GDM1 (cell line): ENCODE measurements around the gene EPS8L3.
"Not testable (repeated sequence)": the region's sequence is repeated elsewhere in the genome, so short reads cannot be mapped to it uniquely, and the experiment has no call there.

Experiments
- DNase-seq: peaks from one replicate; lab custom pipeline; 2025; lab: John Stamatoyannopoulos, UW

The EPS8L3 gene, protein sequence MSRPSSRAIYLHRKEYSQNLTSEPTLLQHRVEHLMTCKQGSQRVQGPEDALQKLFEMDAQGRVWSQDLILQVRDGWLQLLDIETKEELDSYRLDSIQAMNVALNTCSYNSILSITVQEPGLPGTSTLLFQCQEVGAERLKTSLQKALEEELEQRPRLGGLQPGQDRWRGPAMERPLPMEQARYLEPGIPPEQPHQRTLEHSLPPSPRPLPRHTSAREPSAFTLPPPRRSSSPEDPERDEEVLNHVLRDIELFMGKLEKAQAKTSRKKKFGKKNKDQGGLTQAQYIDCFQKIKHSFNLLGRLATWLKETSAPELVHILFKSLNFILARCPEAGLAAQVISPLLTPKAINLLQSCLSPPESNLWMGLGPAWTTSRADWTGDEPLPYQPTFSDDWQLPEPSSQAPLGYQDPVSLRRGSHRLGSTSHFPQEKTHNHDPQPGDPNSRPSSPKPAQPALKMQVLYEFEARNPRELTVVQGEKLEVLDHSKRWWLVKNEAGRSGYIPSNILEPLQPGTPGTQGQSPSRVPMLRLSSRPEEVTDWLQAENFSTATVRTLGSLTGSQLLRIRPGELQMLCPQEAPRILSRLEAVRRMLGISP

DNA sequence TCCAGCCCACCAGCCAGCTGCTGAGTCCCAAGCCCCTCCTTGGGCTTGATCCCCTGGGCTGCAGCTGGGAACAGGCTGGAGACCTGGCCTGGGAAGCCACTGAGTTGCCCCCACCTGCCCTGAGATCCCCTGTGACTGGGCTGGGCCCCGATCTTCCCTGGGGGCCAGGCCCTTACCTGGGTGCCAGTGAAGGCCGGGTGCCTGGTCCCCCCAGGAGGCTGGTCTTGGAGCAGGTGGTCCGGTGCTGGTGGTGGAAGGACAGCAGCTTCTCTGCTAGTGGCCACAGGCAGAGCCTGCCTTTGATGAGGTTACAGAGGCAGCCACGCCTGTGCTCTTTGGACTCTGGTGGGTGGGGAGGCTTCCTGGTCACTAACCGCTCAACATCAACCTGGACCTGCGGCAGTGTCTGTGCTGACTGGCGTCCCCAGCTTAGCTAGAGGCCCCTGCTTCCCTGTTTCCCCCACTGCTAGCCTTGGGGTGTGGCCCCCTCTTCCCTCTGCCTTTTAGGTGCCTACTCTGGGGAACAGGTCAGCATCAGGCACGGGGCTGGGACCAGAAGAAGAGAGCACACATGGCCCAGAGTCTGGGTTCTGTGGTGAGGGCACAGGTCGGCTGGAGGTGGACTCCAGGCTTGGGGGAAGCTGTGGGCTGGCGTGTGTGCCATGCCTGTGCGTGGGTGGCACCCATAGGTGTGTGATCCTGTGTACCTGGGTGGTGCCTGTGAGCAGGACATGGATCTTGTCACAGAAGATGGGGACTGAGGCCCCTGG is at the start of gene EPS8L3:
Gene EPS8L3, minus strand, starts transcription at position 278 of the 770 bp plus-strand sequence. CDS start 2,174 bp downstream, outside the sequence.
- no peak for DNase-seq

DNA sequence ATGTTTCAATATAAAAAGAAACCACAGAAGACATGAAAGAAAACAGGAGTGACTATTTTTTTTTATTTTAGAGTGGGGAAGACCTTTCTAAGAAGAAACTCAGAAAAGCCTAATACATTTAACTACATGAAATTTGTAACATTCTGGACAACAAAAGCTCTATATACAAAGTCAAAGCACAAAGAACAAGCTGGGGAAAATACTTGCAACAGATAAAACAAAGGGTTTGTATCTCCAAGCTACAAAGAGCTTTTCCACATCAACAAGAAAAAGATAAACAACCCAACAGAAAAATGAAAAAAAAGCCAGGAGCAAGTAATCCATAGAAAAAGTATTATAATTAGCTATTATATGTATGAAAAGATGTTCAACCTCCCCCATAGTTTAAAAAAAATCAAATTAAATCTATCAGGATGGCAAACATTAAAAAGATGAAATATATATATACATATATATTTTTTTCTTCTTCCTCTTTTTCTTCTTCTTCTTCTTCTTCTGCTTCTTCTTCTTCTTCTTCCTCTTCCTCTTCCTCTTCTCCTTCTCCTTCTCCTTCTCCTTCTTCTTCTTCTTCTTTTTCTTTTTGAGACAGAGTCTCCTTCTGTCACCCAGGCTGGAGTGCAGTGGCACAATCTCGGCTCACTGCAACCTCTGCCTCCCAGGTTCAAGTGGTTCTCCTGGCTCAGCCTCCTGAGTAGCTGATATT is 49.1 kb upstream of the EPS8L3 start:
- no peak for DNase-seq

DNA sequence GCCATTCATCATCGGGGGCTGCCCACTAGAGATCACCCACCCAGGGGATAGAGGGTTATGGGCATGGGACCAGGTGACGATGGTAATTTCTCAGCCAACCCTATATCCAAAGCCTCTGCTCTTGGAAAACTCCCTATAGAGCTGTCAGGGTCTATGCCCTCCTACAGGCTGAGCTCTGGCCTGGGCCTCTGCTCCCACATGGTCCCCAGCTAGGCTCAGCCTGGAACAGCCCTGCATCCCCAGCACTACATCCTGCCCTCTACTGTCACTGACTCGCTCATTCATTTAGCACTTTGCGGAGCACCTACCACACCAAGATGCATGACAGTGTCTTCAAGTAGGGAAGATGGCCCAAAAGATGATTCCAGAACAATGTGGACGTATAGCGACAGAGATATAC is 45.0 kb upstream of the EPS8L3 start:
- no peak for DNase-seq

DNA sequence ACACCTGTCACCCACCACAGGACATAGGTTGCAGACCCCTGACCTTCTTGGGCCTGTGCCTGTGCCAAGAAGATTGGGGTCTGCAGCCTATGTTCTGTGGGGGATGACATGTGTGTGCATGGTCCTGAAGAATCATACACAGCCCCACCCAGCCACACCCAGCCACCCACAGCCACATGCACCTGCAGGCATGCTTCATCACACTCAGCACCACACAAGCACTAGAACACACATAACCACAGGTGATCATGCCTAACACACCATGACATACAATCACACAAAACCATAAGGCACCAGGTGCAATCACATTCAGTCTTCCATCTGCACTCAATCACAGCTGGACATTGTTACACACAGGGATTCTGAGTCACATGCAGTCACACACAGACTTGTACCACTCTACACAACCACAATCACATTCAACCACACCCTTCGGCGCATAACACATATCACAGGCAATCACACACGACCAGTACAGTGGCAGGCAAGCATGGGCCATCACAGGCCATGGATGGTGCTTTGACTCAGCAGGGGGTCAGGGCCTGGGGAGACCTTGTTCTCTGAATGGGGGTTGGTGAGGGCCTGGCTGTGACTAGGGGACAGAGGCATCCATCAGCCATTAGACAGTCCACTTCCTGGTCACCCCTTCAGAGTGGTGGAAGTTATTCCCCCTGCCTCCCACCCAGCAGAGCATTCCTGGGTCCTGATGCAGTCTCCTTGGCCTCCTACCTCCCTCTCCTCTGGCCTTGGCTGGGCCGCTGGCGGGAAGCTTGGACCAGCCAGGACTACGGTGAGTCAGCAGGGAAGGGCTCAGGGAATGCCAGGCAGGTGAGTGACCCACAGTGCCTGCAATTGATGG is 44.3 kb upstream of the EPS8L3 start:
- no peak for DNase-seq

DNA sequence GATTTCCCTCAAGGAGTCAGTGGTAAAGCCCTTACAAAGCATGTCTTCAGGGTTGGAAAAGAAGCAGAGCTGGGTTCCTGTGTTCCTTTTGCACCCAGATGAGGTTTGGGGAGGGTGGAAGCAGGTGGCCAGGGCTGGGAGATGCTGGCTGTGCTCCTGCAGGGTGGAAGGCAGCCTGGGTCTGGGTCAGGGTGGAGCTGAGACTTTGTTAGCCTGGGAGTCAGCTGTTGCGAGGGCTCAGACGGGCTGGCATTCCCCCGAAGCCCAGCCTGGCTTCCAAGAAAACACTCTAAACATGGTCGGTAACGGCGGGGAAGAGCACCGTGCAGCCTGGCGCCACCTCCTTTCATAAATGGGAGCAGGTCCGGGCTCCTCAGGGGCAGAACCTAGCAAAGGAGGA is 43.7 kb upstream of the EPS8L3 start:
- DNase-seq, result no peak

DNA sequence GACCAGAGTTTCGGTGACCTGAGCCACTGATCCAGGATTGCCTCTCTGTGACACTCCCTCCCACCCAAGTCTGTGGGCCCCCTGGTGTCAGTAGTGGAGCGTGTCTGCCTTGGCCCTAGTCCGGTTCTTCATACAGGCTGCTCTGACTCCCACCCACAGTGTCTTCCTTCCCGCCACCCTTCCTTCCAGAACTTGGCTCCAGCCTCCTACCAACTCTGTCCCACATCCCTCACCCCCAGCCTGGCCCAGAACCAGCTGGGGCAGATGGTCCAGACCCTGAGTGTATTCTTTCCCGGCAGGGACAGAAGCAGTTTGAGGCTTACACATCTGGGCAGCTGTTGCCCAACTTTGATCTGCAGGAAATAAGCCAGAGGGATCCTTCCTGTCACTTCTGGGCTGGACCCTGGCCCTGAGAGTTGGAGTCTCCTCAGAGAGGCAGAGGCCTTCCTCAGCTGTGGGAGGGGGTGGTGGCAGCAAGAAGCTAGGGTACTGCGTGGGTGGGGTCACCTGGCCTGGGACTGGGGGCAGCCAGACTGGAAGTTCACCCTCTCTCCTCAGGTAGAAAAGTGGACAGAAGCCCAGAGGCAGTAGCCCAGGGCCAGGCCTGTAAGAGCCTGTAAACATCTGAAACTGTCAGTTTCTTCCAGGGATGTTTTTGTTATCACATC is 43.1 kb upstream of the EPS8L3 start:
- no peak for DNase-seq

DNA sequence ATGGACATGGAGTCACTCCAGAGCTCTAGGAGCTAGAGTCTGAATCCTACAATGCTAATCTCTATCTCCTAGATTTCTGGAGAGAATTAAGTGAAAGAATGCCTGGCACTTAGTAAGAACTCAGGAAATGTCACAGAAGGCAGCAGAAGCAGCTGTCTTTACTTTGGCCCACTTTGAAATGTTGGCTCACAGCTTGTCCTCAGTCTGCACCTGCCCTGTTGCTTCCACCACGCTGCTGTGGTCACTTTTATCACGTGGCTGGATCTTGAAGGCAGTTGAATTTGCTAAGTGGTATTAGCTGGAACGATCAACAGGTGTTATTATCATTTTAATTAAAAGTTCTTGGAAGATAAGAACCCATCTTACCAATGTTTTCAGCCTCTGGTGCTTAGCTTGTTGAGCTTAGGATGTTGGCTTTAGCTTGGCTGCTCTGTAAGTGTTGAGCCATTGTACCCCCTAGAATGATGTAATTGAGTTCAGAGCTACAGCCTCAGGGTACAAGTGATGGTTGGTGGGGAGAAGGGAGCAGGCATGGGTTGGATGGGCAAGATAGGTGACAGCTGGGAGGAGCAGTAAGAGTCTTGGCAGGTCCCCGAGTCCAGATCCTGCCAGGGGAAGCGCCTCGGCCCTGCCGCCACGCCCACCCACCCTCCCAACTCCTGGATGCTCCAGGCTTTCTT is 41.9 kb upstream of the EPS8L3 start:
- no peak for DNase-seq

DNA sequence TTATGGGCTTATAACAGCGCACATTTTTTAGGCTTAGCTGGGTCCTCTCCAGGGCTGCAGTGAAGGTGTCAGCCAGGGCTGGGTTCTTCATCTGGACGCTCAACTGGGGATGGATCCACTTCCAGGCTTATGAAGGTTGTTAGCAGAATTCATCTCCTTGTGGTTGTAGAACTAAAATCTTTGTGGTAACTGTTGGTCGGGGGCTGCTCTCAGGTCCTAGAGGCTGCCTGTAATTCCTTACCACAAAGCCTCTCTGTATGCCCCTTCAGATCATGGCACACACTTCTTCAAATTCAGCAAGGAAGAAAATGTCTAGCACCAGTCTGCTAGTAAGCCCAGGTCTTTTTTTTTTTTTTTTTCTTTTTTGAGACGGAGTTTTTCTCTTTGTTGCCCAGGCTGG is 40.9 kb upstream of the EPS8L3 start:
- DNase-seq, result no peak

DNA sequence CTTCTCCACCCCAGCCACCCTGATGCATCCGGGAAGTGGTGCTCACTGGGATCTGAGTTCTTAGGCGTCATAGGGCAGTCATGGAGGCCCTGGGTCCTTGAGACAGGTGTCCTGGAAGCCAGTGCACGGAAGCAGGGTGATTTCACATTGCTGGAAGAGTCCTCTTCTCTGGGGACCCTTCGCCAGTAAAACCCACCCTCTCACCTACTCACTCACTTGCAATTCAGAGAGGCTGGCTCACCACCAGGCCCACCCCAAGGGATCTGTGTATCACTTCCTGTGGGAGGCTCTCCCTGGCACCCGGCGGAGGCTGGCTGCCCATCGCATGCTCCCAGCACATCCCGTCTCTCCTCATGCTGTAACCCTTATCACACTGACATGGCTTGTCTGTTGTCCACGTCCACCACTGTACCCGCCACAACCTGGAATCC is 40.2 kb upstream of the EPS8L3 start:
- no peak for DNase-seq

DNA sequence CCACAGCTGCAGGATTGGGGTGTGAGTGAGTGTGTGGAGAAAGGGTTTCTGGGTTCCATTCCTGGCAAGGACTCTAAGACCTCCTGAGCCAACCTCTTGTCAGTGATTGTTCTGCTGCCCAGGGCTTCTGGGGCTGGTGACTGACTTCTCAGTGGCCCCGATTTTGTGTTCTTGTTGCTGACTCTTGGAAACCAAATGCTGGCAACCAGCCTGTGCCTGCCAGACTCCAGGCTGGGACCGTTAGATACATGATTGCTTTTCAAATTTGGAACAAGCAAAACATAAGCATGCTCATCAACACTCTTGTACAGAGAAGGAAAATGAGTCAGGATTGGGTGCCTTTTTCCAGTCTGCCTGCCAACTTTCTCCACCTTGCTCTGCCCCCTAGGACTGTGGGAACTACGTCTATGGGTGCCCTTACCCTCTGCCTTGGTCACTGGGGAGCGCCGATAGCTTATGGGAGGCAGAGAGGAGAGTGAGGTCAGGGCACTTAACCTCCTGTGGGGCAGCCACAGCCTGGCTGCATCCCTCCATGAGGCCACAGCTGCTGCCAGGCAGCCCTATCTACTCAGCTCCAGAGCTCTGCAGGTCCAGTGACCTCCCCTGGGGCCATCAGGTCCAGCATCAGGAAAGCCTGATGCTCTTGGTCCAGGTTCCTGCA is 39.3 kb upstream of the EPS8L3 start:
- no peak for DNase-seq

DNA sequence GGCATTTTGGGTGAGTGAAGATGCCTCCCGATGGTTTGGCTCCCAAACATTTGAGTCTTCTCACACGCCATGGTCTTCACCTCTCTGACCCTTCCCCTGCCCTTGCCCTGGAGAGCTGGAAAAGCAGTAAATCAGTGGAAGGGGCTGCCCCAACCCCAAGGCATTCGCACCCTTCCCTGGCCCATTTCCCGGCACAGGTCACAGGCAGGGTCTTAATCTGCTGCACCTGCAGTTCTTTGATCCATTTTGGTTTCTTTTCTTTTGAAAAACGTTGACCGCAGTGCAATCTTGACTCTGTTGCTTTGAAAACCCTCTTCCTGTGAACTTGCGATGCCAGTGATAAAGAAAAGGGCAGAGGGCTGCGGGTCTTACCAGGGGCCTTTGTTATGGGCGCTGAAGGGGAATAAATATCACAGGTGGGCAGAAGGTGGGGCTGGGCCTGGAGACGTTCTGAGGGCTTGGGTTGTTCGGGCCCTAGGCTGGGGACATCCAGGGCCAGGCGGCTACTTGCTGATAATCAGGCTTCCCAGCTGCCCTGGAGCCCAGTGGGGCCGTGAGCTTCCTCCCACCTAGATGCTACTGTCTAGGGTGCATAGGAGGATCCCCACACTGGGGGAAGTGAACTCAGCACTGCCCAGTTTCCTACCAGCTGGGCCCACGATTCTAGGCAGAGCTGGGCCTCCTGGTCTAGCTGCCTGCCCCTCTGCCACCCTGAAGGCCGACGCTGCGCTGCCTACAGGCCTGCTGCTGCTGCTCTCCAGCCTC is 38.6 kb upstream of the EPS8L3 start:
- no peak for DNase-seq

DNA sequence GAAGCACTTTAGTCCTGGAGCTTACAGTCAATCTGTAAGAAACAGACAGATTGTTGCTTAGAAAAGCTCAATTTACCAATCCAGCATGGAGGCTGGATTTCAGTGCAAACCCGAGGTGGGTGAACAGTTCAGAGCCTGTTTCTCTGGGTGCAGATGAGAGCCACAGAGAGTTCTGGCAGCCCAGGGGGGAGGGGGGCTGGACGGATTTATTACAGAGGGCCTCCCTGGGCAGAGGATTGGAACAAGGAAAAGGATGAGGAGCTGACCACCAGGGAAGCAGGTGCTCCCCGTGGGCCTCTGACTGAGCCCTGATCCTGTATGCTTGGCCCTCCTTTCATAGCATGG is 38.0 kb upstream of the EPS8L3 start:
- DNase-seq, result no peak

DNA sequence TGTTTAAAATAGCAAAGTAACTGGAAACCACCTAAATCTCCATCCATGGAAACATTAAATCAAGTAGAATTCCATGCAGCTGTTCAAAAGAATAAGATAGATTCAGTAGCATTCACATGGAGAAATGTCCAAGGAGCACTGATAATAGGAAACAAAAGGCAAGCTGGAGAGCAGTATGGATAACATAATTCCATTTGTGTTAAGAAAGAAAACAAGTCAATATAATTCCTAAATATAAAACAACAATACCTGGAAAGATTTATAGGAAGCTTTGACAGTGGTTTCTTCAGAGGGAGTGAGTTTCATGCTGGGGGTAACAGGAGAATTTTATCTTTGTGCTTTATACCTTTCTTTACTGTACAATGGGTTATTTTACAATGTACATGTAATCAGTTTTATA is 36.6 kb upstream of the EPS8L3 start:
- no peak for DNase-seq

DNA sequence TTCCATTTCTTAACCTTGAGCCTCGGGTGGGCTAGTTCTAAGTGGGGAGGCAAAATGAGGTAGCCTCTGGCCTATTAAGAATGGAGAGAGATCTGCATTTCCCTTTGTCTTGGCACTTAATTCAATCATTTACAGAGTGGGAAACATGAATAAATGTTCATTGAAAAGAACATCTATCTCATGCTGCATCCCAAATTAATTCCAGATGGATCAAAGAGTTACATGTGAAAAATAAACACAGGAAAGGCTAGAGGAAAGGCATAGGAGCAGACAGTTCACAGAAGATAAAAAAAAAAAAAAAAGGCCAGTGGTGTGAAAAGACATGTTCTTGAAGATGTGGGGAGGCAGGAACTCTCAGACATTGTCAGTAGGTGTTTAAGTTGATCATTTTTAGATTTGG is 35.7 kb upstream of the EPS8L3 start:
- DNase-seq, result no peak

DNA sequence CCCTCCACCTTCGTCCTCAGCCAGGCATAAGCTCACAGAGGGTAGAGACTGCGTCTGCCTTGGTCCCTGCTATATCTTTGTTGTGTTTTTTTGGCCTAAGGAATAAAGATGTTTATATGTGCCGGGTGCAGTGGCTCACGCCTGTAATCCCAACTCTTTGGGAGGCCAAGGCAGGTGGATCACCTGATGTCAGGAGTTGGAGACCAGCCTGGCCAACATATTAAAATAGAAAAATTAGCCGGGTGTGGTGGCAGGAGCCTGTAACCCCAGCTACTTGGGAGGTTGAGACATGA is 33.5 kb upstream of the EPS8L3 start:
- not testable (repeated sequence) for DNase-seq

DNA sequence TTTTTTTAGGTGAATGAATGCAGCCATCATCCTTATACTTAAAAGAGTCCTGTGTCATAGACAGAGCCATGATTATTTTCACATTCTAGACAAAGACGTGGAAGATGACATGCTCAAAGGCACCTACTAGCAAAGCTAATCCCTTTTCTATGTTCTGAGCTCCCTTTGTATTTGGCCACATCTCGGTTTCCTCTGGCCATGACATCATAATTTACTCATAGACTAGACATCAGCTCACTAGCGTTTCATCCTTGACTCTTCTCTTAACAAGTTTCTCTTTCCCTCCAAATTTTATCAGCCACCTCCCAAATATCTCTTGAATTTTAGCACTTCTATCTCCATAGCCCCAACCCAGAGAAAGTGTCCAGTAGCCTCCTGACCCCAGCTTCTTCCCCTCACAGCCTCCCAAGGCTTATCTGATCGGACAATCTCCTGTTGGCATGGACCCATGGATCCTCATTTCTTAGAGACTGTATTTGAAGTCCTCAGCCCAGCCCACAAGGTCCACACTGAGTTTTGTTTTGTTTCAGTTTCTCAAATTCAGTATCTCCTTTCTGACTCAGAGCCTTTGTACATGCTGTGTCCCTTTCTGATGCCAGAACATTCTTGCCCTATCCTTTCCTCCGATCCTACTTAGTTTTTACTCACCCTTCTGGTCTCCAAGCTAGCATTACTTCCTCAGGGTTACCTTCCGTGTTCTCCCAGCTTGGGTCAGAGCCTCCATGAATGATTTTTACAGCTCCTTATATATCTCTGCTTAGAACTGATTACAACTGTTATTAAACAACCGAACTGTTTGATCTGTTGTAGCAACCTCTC is 33.0 kb upstream of the EPS8L3 start:
- DNase-seq, result no peak

DNA sequence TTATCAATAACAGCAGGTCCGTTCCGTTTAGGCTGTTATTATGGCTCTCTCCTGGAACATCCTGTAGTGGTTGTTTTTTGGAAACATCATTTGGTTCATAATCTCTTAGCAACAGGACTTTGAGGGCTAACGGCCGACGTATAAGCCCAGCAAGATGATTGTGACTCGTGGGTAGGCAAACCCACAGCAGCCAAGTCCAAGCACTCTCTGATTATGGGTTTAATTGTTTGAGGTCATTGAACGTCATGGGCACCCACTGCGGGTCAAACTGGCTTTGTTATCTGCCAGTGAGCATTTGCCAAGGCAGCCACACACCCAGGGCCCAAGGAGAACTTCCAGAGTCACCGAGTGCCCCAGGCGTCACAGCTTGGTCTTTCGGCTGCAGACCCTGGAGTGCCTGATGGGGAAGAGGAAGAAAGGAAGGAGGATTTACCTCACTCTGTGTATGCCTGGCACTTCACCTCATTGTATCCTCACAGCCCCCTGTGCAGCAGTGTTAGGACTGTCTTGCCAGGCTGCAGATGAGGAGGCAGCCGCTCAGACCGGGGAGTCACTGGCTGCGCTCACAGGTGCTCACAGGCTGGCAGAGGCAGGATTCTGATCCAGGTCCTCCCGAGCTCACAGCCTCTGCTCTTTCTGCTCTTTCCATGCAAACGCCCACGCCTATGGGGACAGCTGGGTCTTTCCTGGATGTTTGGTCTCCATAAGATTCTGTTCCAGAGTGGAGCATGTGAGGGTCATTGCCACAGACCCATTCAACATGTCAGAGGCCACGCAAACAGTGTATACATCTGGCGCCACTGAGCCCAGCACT is 30.8 kb upstream of the EPS8L3 start:
- DNase-seq, result no peak
